HG03280 (cell line): ENCODE data around the gene DPPA4.

Source experiments
- ATAC-seq: cut with Tn5 transposase; IDR thresholded peaks from one replicate; pipeline ENCODE4 v1.9.1; 2021; ENCODE audit warnings: mild to moderate bottlenecking, moderate library complexity; ENCODE audit not compliant: unreplicated experiment

Gene DPPA4

DNA sequence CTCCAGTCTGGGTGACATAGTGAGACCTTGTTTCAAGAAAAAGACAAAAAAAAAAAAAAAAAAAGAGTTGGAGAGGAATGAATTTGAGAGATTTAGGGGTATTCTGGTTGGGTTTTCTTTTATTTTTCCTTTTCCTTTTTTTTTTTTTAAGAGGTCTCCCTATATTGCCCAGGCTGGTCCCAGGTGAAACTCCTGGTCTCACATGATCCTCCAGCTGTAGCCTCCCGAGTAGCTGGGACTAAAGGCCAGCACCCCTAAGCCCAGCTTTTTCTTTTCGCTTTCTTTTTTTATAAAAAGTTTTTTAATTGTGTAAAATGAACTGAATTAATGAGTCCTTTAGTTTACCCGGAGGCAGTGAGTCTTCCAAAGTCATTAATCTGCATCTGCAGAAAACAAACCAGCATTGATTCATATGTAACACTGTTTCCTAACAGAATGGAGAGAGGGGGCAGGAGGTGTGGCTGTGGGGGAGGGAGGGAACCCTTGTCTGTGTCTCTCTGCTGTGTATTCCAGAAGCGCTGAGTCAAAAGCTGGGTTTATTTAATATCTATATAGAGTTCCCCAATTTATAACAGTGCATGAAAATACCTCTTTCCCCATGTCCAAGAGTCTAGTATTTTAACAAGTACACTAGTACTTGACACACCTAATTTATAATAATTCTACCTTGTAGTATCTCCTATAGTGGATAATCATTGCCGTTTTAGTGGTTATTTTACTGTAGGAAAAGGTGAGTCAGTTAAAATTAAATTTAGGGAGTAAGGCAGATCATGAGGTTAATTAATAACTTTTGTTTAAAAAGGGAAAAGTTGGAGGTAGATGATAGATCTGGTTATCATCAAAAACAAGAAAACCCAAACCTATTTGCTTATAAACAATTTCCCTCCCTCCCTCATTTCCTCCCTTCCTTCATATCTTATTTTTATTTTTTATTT, 2.6 kb upstream of the DPPA4 start:
- ATAC-seq: no peak

DNA sequence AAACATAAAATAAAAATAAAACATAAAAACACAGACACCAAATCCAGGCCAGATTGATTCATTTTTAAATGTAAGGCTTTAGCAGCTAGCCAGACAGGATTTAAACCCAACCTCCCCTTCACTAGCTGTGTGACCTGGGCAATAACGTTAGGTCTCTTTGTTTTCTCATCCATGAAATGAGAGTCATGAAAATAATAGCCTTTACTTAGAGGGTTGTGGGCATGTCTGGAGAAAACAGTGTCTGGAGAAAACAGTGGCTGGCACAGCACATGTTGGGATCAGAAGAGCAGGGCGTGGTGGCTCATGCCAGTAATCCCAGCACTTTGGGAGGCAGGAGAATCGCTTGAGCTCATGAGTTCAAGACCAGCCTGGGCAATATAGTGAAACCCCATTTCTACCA, 1.9 kb upstream of the DPPA4 start:
- no peak for ATAC-seq

- no peak for ATAC-seq
These were observed 976 bp upstream of the DPPA4 start for GRCh38 chr3:109338322-109338721.

DNA sequence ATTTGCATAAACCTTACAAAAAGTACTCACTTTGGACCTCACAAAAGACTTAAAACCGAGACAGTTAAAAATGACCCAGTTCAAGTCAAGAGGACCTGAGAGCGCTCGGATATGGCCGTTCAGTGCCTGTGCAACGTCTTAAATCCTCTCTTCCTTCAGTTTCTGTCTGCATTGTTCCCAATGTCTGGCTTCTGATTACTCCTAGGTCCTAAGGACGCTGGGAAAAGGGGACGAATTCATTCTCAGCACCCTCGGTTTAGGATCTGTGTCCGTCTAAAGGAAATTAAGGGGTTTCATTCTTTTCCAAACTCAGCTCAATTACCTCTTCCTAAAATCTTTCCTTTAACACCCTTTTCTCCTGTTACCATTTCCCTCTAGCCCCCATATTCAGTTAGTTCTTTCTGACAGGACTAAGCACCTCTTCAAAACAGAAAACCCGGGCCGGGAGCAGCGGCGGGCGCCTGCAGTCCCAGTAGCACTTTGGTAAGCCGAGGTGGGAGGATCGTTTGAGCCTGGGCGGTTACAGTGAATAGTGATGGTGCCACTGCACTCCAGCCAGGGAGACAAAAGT, 970 bp downstream of the DPPA4 start:
- ATAC-seq: no peak

DNA sequence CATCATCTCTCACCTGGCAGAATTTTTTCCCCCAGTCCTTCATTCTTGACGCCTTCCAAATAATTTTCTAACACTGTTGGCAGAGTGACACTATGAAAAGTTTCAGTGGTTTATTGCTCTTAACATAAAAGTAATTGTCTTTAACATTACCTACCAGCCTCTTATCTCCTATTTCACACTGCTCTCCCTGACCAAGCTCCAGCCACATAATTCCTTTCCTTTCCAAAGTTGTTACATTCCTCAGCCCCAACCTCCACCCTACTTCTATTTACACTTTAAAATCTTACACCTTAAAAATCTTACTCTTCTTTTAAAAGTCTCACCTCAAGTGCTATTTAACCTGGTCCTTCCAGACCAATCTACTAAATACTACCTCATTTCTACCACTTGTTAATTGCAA, 2.8 kb downstream of the DPPA4 start:
- ATAC-seq: no peak

GRCh38 chr3:109331692-109332091, 5.7 kb downstream of the DPPA4 start:
- ATAC-seq: no peak

GRCh38 chr3:109330405-109330804, 6.9 kb downstream of the DPPA4 start:
- ATAC-seq: no peak

DNA sequence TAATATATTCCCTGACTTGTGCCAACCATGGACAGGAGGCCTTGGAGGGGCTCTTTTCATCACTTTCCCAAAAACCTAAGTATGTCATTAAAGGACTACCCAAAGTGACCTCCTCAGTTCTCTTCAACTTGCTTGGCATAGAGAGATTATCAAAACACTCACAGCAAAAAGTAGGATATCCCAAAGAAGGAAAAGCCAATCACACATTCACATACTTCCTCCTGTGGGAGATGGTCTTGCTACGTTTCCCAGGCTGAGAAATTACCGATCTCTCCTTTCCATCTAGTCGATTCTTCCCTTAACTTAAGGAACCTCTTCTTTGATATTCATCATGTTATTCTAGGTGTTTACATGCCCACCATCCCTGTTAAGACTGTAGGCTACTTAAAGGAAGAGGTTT, 9.1 kb downstream of the DPPA4 start:
- ATAC-seq: no peak

DNA sequence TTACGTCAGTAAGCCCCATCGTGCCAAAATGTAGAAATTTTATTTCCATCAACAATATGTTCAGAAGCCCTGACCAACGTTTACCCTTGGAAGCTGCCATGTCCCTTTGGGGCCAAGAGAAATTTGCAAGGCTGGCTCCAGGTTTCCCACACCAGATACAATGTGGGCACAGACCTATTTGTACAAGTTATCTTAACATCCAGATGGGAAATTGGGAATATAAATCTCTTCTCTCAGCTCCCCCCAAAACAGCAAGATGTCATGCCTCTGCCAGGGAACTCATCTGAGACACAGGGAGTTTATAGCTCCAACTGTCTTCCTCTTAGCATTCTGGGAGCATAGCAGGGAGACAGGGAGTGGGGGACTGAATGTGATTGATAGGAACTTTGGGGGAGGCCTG, 11.7 kb downstream of the DPPA4 start:
- ATAC-seq: no peak

DNA sequence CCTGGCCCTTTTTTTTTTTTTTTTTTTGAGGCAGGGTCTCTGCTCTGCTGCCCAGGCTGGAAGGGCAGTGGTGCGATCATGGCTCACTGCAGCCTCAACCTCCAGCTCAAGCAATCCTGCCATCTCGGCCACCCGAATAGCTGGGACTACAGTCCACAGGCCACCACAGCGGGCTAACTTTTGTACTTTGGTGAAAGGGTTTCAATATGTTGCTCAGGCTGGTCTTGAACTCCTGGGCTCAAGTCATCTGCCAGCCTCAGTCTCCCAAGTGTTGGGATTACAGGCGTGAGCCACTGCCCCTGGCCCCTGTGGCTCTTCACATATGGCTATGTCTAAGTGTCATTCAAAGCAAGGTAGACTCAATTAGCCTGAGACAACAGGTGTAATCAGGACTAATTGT, 12.2 kb downstream of the DPPA4 start:
- no peak for ATAC-seq

- ATAC-seq: no peak
These were observed 21.1 kb downstream of the DPPA4 start, which contains the start of gene DPPA2 for GRCh38 chr3:109316162-109316730. TSS of gene DPPA2 (minus strand) at chr3:109316517. CDS start at chr3:109314542, 1,975 bp downstream.

DNA sequence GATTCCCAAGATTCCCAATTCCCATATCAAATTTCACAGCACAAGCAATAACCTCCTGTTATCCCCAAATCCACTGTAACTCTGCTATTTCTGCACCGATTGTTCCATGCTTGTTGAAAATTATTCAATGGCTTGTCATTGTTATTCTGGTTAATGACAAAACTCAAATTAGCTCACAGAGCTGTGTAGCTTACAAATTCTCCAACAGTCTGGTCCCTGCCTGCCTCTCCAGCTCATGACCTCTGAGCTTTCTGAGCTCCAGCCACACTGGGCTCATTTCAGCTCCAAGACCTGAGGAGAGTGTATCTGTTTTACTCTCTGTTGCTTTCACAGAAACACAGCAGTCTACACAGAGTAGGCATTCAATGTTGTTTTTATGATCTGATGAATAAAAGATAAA, 24.3 kb downstream of the DPPA4 start:
- ATAC-seq: no peak

DNA sequence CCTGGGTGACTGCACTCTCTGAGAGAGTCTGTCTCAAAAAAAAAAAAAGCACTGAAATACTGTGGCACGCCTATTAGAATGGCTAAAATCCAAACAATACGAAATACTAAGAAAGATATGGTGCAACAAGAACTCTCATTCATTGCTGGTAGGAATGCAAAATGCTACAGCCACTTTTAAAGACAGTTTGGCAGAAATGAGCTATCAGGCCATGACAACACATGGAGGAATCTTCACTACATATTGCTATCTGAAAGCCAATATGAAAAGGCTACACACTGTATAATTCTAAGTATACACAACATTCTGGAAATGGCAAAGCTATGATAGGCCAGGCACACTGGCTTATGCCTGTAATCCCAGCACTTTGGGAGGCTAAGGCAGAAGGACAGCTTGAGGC, 39.9 kb downstream of the DPPA4 start:
- no peak for ATAC-seq

DNA sequence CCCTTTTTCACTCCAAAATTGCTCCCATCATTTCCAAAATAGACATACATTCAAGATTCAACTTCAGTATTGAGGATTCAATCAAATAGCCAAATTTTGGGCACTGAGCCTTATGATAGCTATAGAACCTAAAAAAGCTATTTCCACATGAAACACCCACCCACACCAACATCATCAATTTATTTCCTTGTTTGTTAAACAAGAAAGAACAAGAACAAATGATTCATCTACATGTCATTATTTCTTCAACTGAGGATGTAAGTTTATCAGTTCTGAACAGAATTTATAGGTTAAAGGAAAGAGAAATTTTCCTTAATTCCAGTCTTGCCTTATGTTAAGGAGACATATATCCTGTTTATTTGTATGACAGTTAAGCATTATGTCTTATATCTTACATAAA, 53.3 kb downstream of the DPPA4 start:
- ATAC-seq: no peak

DNA sequence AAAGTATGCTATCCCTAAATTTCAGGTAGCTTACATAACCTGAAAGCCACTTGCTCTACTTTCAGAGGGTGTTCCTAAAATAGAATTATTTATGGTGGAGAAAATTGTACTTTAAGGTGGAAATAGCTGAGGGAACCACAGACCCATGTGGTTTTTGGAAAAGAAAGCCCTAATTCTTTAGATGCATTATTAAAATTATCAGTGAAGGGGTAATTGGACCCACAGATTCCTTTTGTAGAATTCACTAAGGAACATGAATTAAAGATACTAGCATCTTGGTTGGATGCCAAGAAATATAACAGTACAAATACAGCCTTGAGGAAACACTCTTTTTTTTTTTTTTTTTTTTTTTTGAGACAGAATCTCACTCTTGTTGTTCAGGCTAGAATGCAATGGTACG, 58.8 kb downstream of the DPPA4 start:
- no peak for ATAC-seq

GRCh38 chr3:109278141-109278540, 59.2 kb downstream of the DPPA4 start:
- no peak for ATAC-seq
